Calu3 (cell line): ENCODE results near the gene NUBPL. TPM values are rescaled to one million over a fixed set of nuclear protein-coding genes. Genes with fewer than 3 reads are reported as not detected.

ENCODE experiments used
- BruUV-seq: library from RNA; stranded (reverse); fragments of 400-500 nt; replicated peaks from 2 replicates; lab custom pipeline; 2021; lab: Mats Ljungman, UMichigan
- CTCF ChIA-PET: fragments of 300-600 bp; sonication (Branson Sonifier 250); formaldehyde crosslinking; loops from one replicate; lab custom pipeline; 2022; ENCODE audit warnings: antibody characterized with exemption; lab: Charles Lee
- DNase-seq: peaks from one replicate; pipeline ENCODE4 v3.0.0; 2022
- H3K27ac Mint-ChIP-seq: one replicate; pipeline ENCODE4 v1.8.0; 2022; ENCODE audit warnings: mixed read lengths; ENCODE audit not compliant: unreplicated experiment
- H3K27me3 Mint-ChIP-seq: one replicate; pipeline ENCODE4 v1.8.0; 2022; ENCODE audit warnings: mixed read lengths; ENCODE audit not compliant: unreplicated experiment
- H3K36me3 Mint-ChIP-seq: one replicate; pipeline ENCODE4 v1.8.0; 2022; ENCODE audit warnings: mild to moderate bottlenecking, moderate library complexity, mixed read lengths; ENCODE audit not compliant: insufficient read depth, unreplicated experiment
- H3K4me1 Mint-ChIP-seq: one replicate; pipeline ENCODE4 v1.8.0; 2022; ENCODE audit warnings: mild to moderate bottlenecking, low read depth, mixed read lengths; ENCODE audit not compliant: unreplicated experiment
- H3K4me3 Mint-ChIP-seq: one replicate; pipeline ENCODE4 v1.8.0; 2022; ENCODE audit warnings: mild to moderate bottlenecking, low read depth, moderate library complexity, mixed read lengths; ENCODE audit not compliant: unreplicated experiment
- H3K9me3 Mint-ChIP-seq: one replicate; pipeline ENCODE4 v1.8.0; 2022; ENCODE audit warnings: low read depth, mixed read lengths; ENCODE audit not compliant: unreplicated experiment
- CTCF ChIP-seq: fragments of 200-600 bp; IDR thresholded peaks from one replicate; pipeline ENCODE4 v1.8.0; 2022; ENCODE audit warnings: antibody characterized with exemption; ENCODE audit not compliant: unreplicated experiment
- intact Hi-C: fragments of 100-400 bp; cut with micrococcal nuclease; formaldehyde crosslinking; loops from one replicate; pipeline ENCODE4 v1.10.0; 2022; ENCODE audit not compliant: unreplicated experiment
- total RNA-seq: library from RNA; stranded (reverse); gene quantifications from 2 replicates; pipeline ENCODE4 v1.2.3, GENCODE V29; 2022

Gene NUBPL
- total RNA-seq, 1 experiment from 2014 or later: 14.2 TPM

- H3K36me3 Mint-ChIP-seq: no peaks in the 10 kb centered on the region
- H3K27me3 Mint-ChIP-seq: no peaks in the 10 kb centered on the region
- peaks cover 9% of the 10 kb centered on the region for H3K4me1 Mint-ChIP-seq
- CTCF ChIA-PET: no interaction called here
- no peak for TF ChIP-seq CTCF
- no peak overlapping the region for H3K4me3 Mint-ChIP-seq
- no peak overlapping the region for H3K27ac Mint-ChIP-seq
- H3K9me3 Mint-ChIP-seq: no peaks in the 10 kb centered on the region
- intact Hi-C loops: no loop called here
- no peak for DNase-seq
- BruUV-seq: no TSS peak
Observed at GRCh38 chr14:31884238-31884637, 323.0 kb downstream of the NUBPL start.

GRCh38 chr14:31884776-31885379 is 323.7 kb downstream of the NUBPL start:
- CTCF ChIA-PET: no interaction called here

GRCh38 chr14:31886156-31886835 is 325.1 kb downstream of the NUBPL start:
- no peak for DNase-seq
- H3K4me1 Mint-ChIP-seq: peaks cover 3% of the 10 kb centered on the region
- no peak for TF ChIP-seq CTCF
- intact Hi-C loops: no loop called here
- H3K27ac Mint-ChIP-seq: no peak overlapping the region
- no TSS peak for BruUV-seq
- no peaks in the 10 kb centered on the region for H3K9me3 Mint-ChIP-seq
- CTCF ChIA-PET: interaction anchor here (0.6 kb wide), 1 partner anchor 51 kb away, joined by 3 read pairs; no protein-coding TSS in a partner anchor
- H3K36me3 Mint-ChIP-seq: no peaks in the 10 kb centered on the region
- H3K27me3 Mint-ChIP-seq: no peaks in the 10 kb centered on the region
- no peak overlapping the region for H3K4me3 Mint-ChIP-seq

More at GRCh38 chr14:31884776-31885379, 323.7 kb downstream of the NUBPL start:
- Mint-ChIP-seq H3K36me3 (no peaks in the 10 kb centered on the region), H3K27ac (no peak overlapping the region), H3K9me3 (no peaks in the 10 kb centered on the region), H3K4me1 (peaks cover 9% of the 10 kb centered on the region), H3K4me3 (no peak overlapping the region), H3K27me3 (no peaks in the 10 kb centered on the region)
- DNase-seq: no peak
- no TSS peak for BruUV-seq
- TF ChIP-seq CTCF: no peak
- intact Hi-C loops: no loop called here

GRCh38 chr14:31887929-31888580 is 326.9 kb downstream of the NUBPL start:
- H3K27me3 Mint-ChIP-seq: no peaks in the 10 kb centered on the region
- intact Hi-C loops: no loop called here
- H3K9me3 Mint-ChIP-seq: no peaks in the 10 kb centered on the region
- no peak for DNase-seq
- CTCF ChIA-PET: no interaction called here
- no peaks in the 10 kb centered on the region for H3K36me3 Mint-ChIP-seq
- no peak for TF ChIP-seq CTCF
- no peaks in the 10 kb centered on the region for H3K4me1 Mint-ChIP-seq
- no peak overlapping the region for H3K4me3 Mint-ChIP-seq
- no TSS peak for BruUV-seq
- H3K27ac Mint-ChIP-seq: no peak overlapping the region
